Left ventricle myocardium inferior (tissue), 1 donor: ENCODE results near the gene CDK6. TPM values are rescaled to one million over a fixed set of nuclear protein-coding genes. Genes with fewer than 3 reads are reported as not detected.
A peak's percentile ranks its signal among the peaks of the same experiment; 100 is the strongest.

ENCODE experiments used
- DNase-seq: peaks from one replicate; pipeline ENCODE4 v3.0.0-alpha.2; 2020
- H3K27ac ChIP-seq: fragments of 200-600 bp; replicated peaks from 2 replicates; pipeline ENCODE4 v1.8.0; 2021
- H3K27me3 ChIP-seq: fragments of 200-600 bp; 2 replicates; pipeline ENCODE4 v1.8.0; 2021; ENCODE audit warnings: low read depth
- H3K36me3 ChIP-seq: fragments of 200-600 bp; 2 replicates; pipeline ENCODE4 v1.8.0; 2021
- H3K4me1 ChIP-seq: fragments of 200-600 bp; 2 replicates; pipeline ENCODE4 v1.8.0; 2021
- H3K4me3 ChIP-seq: fragments of 200-600 bp; 2 replicates; pipeline ENCODE4 v1.8.0; 2021; ENCODE audit warnings: mild to moderate bottlenecking, moderate library complexity
- H3K9me3 ChIP-seq: fragments of 200-600 bp; replicated peaks from 2 replicates; pipeline ENCODE4 v1.8.0; 2021
- CTCF ChIP-seq: fragments of 200-600 bp; IDR thresholded peaks from 2 replicates; pipeline ENCODE4 v1.8.0; 2021; ENCODE audit warnings: antibody characterized with exemption, mild to moderate bottlenecking, borderline replicate concordance
- intact Hi-C: fragments of 100-400 bp; cut with micrococcal nuclease; formaldehyde crosslinking; loops from one replicate; pipeline ENCODE4 v1.11.0; 2022
- total RNA-seq: library from RNA; stranded (reverse); fragmentation: NEBNext Ultra II Directional; extraction: Animal tissue kit (Norgen Biotek cat#: 25700); gene quantifications from one replicate; pipeline ENCODE4 v1.2.1, GENCODE V29; 2021
- donor health status: DM: no; HTN: yes; CAD: no; lungs with severe emphysema.

The CDK6 gene
- total RNA-seq, 1 donor from 2014 or later, result 16.5 TPM

GRCh38 chr7:92826258-92826938 lies 10.0 kb downstream of the CDK6 start:
- intact Hi-C loops, result no loop called here
- Histone ChIP-seq H3K4me3 (no peak overlapping the region), H3K9me3 (no peaks in the 10 kb centered on the region), H3K4me1 (peaks cover 87% of the 10 kb centered on the region), H3K36me3 (no peaks in the 10 kb centered on the region), H3K27me3 (no peaks in the 10 kb centered on the region), H3K27ac (peak overlapping the region; percentile 61)
- TF ChIP-seq CTCF, result no peak
- DNase-seq, result no peak

GRCh38 chr7:92824901-92825480 lies 11.4 kb downstream of the CDK6 start:
- H3K4me1 ChIP-seq, result peaks cover 86% of the 10 kb centered on the region
- no peak overlapping the region for H3K4me3 ChIP-seq
- no peaks in the 10 kb centered on the region for H3K27me3 ChIP-seq
- peak overlapping the region; percentile 28 for H3K27ac ChIP-seq
- peaks cover 4% of the 10 kb centered on the region for H3K9me3 ChIP-seq
- DNase-seq, result no peak
- intact Hi-C loops, result no loop called here
- H3K36me3 ChIP-seq, result no peaks in the 10 kb centered on the region
- TF ChIP-seq CTCF, result no peak

- TF ChIP-seq CTCF, result no peak
- peaks cover 9% of the 10 kb centered on the region for H3K9me3 ChIP-seq
- H3K4me1 ChIP-seq, result peaks cover 86% of the 10 kb centered on the region
- intact Hi-C loops, result no loop called here
- no peaks in the 10 kb centered on the region for H3K27me3 ChIP-seq
- H3K36me3 ChIP-seq, result no peaks in the 10 kb centered on the region
- DNase-seq, result no peak
- H3K4me3 ChIP-seq, result no peak overlapping the region
- peak overlapping the region; percentile 28 for H3K27ac ChIP-seq
Measured at GRCh38 chr7:92824450-92824849, 11.9 kb downstream of the CDK6 start.

GRCh38 chr7:92823042-92823441 lies 13.3 kb downstream of the CDK6 start:
- Histone ChIP-seq H3K27ac (no peak overlapping the region), H3K36me3 (no peaks in the 10 kb centered on the region), H3K4me3 (no peak overlapping the region), H3K4me1 (peaks cover 86% of the 10 kb centered on the region), H3K9me3 (peaks cover 10% of the 10 kb centered on the region), H3K27me3 (no peaks in the 10 kb centered on the region)
- intact Hi-C loops, result no loop called here
- no peak for DNase-seq
- TF ChIP-seq CTCF, result no peak

- H3K27me3 ChIP-seq, result no peaks in the 10 kb centered on the region
- H3K4me3 ChIP-seq, result no peak overlapping the region
- no peak overlapping the region for H3K27ac ChIP-seq
- no peaks in the 10 kb centered on the region for H3K36me3 ChIP-seq
- intact Hi-C loops, result no loop called here
- H3K4me1 ChIP-seq, result peaks cover 67% of the 10 kb centered on the region
- no peak for TF ChIP-seq CTCF
- DNase-seq, result no peak
- peaks cover 24% of the 10 kb centered on the region for H3K9me3 ChIP-seq
Measured at GRCh38 chr7:92820191-92820590, 16.2 kb downstream of the CDK6 start.
